Prostate gland (tissue), 2 donors: Measurements from ENCODE around the gene ADCY1. TPM values are rescaled to one million over a fixed set of nuclear protein-coding genes. Genes with fewer than 3 reads are reported as not detected.

Experiments
- DNase-seq: peaks from one replicate; pipeline ENCODE4 v3.0.0-alpha.2; 2019; ENCODE audit warnings: low spot score
- H3K27ac ChIP-seq, 2 donors: fragments of 200-600 bp; sonication (generic); 2 replicates each; pipeline ENCODE4 v1.5.1; 2017 to 2019
- H3K27me3 ChIP-seq: fragments of 200-600 bp; sonication (generic); replicated peaks from 2 replicates; pipeline ENCODE4 v1.5.1; 2019; ENCODE audit not compliant: insufficient read depth
- H3K36me3 ChIP-seq, 2 donors: fragments of 200-600 bp; sonication (generic); 1 replicate in 1 of 2; 2 replicates in 1 of 2; pipeline versions ENCODE4 v1.5.1 to v1.8.1; 2017 to 2019
- H3K4me1 ChIP-seq: fragments of 200-600 bp; sonication (generic); replicated peaks from 2 replicates; pipeline ENCODE4 v1.5.1; 2019
- H3K4me3 ChIP-seq, 2 donors: fragments of 200-600 bp; sonication (generic); 2 replicates each; pipeline ENCODE4 v1.5.1; 2017 to 2019
- H3K9me3 ChIP-seq: fragments of 200-600 bp; sonication (generic); 2 replicates; pipeline ENCODE4 v1.5.1; 2017
- CTCF ChIP-seq, 4 experiments: fragments of 200-600 bp in 2 of 4; fragments of 450-650 bp in 2 of 4; sonication (generic) in 2 of 4; IDR thresholded peaks; 1 replicate in 3 of 4; 2 replicates in 1 of 4; pipeline ENCODE4 v1.5.1; 2016 to 2019; ENCODE audit warnings: antibody characterized with exemption in 4 of 4, mild to moderate bottlenecking in 2 of 4, moderate library complexity in 2 of 4
- POLR2A ChIP-seq: fragments of 450-650 bp; IDR thresholded peaks from one replicate; pipeline ENCODE4 v1.6.1; 2016; ENCODE audit warnings: antibody characterized with exemption, mild to moderate bottlenecking
- POLR2AphosphoS5 ChIP-seq: sonication (generic); formaldehyde crosslinking; IDR thresholded peaks from one replicate; pipeline ENCODE4 v1.6.1; 2017; ENCODE audit warnings: antibody characterized with exemption
- WGBS: methylation state at CpG from one replicate; pipeline ENCODE4 v1.1.5; 2018; 5-methylcytosine and 5-hydroxymethylcytosine counted together
- intact Hi-C: fragments of 100-400 bp; cut with DNase I; formaldehyde crosslinking; loops from one replicate; pipeline ENCODE4 v1.14.2; 2022
- total RNA-seq, 2 donors: library from RNA; depleted of rRNA; stranded (reverse); fragments of >200 nt; gene quantifications; one replicate each; pipeline ENCODE4 v1.1.0, GENCODE V29; 2016

Gene ADCY1
- total RNA-seq, 2 donors from 2014 or later: 4.5 to 17.0 TPM

- no peak for DNase-seq
- no peaks in the 10 kb centered on the region for H3K9me3 ChIP-seq
These were observed 79.2 kb downstream of the ADCY1 start for GRCh38 chr7:45653209-45653907.

GRCh38 chr7:45654341-45654740 lies 80.2 kb downstream of the ADCY1 start:
- 86% methylated on average over 5 of the region's 5 CpGs for WGBS
- intact Hi-C loops: no loop called here
- Histone ChIP-seq H3K27ac (no peak overlapping the region), H3K4me1 (no peaks in the 10 kb centered on the region), H3K27me3 (no peaks in the 10 kb centered on the region), H3K9me3 (no peaks in the 10 kb centered on the region), H3K36me3 (no peaks in the 10 kb centered on the region), H3K4me3 (no peak overlapping the region)
- TF ChIP-seq CTCF (IDR thresholded peaks at IDR 0.05): no peak
- no peak for DNase-seq

More at GRCh38 chr7:45653209-45653907, 79.2 kb downstream of the ADCY1 start:
- H3K36me3 ChIP-seq: no peaks in the 10 kb centered on the region
- TF ChIP-seq POLR2AphosphoS5 (no peak), POLR2A (no peak)
- intact Hi-C loops: no loop called here
- no peak overlapping the region for H3K4me3 ChIP-seq
- H3K27ac ChIP-seq: no peak overlapping the region
- 91% methylated on average over 4 of the region's 4 CpGs for WGBS
- H3K4me1 ChIP-seq: no peaks in the 10 kb centered on the region
- H3K27me3 ChIP-seq: no peaks in the 10 kb centered on the region

GRCh38 chr7:45655539-45655938 lies 81.4 kb downstream of the ADCY1 start:
- intact Hi-C loops: no loop called here
- Histone ChIP-seq H3K4me3 (no peak overlapping the region), H3K36me3 (no peaks in the 10 kb centered on the region), H3K4me1 (no peaks in the 10 kb centered on the region), H3K27me3 (no peaks in the 10 kb centered on the region), H3K27ac (no peak overlapping the region), H3K9me3 (no peaks in the 10 kb centered on the region)
- TF ChIP-seq CTCF (IDR thresholded peaks at IDR 0.05) (no peak), POLR2AphosphoS5 (no peak), POLR2A (no peak)
- DNase-seq: no peak
- WGBS: 90% methylated on average over 10 of the region's 10 CpGs

DNA sequence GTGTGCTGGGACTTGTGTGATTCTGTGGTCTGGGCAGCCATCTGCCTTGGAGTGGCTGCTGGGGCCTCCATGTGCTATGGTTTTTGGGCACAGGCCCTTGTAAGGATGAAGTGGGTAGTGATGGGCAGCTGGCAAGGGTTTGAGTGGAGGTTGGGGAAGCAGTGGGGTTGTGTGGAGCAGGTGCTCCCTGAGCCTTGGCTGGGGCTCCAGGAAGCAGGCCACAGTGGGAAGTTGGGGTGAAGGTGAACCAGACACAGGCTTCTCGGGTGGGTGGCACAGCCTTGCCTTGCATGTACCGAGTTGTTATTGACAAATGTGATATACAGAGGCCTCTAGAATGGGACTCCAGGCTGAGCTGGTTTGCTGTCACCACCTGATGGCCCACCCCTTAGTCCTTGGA lies 82.3 kb downstream of the ADCY1 start:
- TF ChIP-seq POLR2AphosphoS5: no peak
- TF ChIP-seq POLR2A: no peak
- no peak for TF ChIP-seq CTCF (IDR thresholded peaks at IDR 0.05)
- Histone ChIP-seq H3K4me1 (no peaks in the 10 kb centered on the region), H3K27ac (no peak overlapping the region), H3K4me3 (no peak overlapping the region), H3K9me3 (no peaks in the 10 kb centered on the region), H3K36me3 (no peaks in the 10 kb centered on the region), H3K27me3 (no peaks in the 10 kb centered on the region)
- 91% methylated on average over 2 of the region's 2 CpGs for WGBS
- intact Hi-C loops: no loop called here
- DNase-seq: no peak

GRCh38 chr7:45657136-45657889 lies 83.1 kb downstream of the ADCY1 start:
- TF ChIP-seq POLR2A: no peak
- no peak for TF ChIP-seq CTCF (IDR thresholded peaks at IDR 0.05)
- TF ChIP-seq POLR2AphosphoS5: no peak
- 89% methylated on average over 4 of the region's 11 CpGs for WGBS
- Histone ChIP-seq H3K4me3 (no peak overlapping the region), H3K4me1 (no peaks in the 10 kb centered on the region), H3K27me3 (no peaks in the 10 kb centered on the region), H3K9me3 (no peaks in the 10 kb centered on the region), H3K36me3 (no peaks in the 10 kb centered on the region), H3K27ac (no peak overlapping the region)
- intact Hi-C loops: no loop called here
- no peak for DNase-seq
